GM12878 (cell line): ENCODE measurements around the gene THEM4. TPM values are rescaled to one million over a fixed set of nuclear protein-coding genes. Genes with fewer than 3 reads are reported as not detected.

Source experiments
- ATAC-seq: fragments of 200-7000 bp; cut with Tn5 transposase; 3 replicates; pipeline ENCODE4 v1.9.1; 2020; ENCODE audit warnings: mild to moderate bottlenecking, moderate library complexity
- BruUV-seq: library from RNA; stranded (reverse); fragments of 400-500 nt; replicated peaks from 2 replicates; lab custom pipeline; 2021; lab: Mats Ljungman, UMichigan
- CTCF ChIA-PET: fragments of 300-600 bp; sonication (Branson Sonifier 250); formaldehyde crosslinking; extraction: SDS; loops from one replicate; lab custom pipeline; 2021; ENCODE audit warnings: inconsistent platforms; lab: Yijun Ruan, JAX
- POLR2A ChIA-PET: fragments of 350-600 bp; formaldehyde crosslinking; extraction: SDS; loops from one replicate; lab custom pipeline; 2021; ENCODE audit warnings: inconsistent platforms; lab: Charles Lee
- RAD21 ChIA-PET: fragments of 300-600 bp; sonication (Branson Sonifier 250); formaldehyde crosslinking; loops from one replicate; lab custom pipeline; 2023; ENCODE audit warnings: antibody characterized with exemption; ENCODE audit not compliant: unreplicated experiment; lab: Charles Lee
- SMC1A ChIA-PET: fragments of 300-600 bp; sonication (Branson Sonifier 250); formaldehyde crosslinking; loops from one replicate; lab custom pipeline; 2023; ENCODE audit not compliant: unreplicated experiment, uncharacterized antibody; lab: Charles Lee
- DNase-seq: peaks from one replicate; pipeline ENCODE4 v3.0.0-alpha.2; 2011; ENCODE audit warnings: low read depth, low spot score
- FAIRE-seq: peaks from 3 replicates; lab custom pipeline; 2011; peaks lifted over from hg19 to GRCh38; lab: Jason Lieb, UNC
- H2AFZ ChIP-seq: 2 replicates; pipeline ENCODE4 v1.6.0; 2011; ENCODE audit warnings: low read depth, low read length, control low read depth; ENCODE audit not compliant: control insufficient read depth
- H3K27ac ChIP-seq: 2 replicates; pipeline ENCODE4 v1.5.1; 2011; ENCODE audit warnings: control low read depth; ENCODE audit not compliant: control insufficient read depth, insufficient read depth
- H3K27me3 ChIP-seq, 2 experiments: replicated peaks in 1 of 2; 2 replicates each; pipeline versions ENCODE4 v1.6.0 to v1.6.1; 2011; ENCODE audit warnings: low read length in 1 of 2; ENCODE audit not compliant: control insufficient read depth in 2 of 2, insufficient read depth in 2 of 2
- H3K36me3 ChIP-seq, 2 experiments: 2 replicates each; pipeline ENCODE4 v1.5.1; 2011; ENCODE audit warnings: low read length in 1 of 2; ENCODE audit not compliant: control insufficient read depth in 2 of 2, insufficient read depth in 2 of 2
- H3K4me1 ChIP-seq: 2 replicates; pipeline ENCODE4 v1.6.1; 2011; ENCODE audit warnings: mild to moderate bottlenecking, low read length, moderate library complexity, mixed read lengths; ENCODE audit not compliant: control insufficient read depth, insufficient read depth
- H3K4me2 ChIP-seq: 2 replicates; pipeline ENCODE4 v1.6.0; 2011; ENCODE audit warnings: control low read depth; ENCODE audit not compliant: control insufficient read depth, insufficient read depth
- H3K4me3 ChIP-seq: fragments of 200-600 bp; sonication (generic); 2 replicates; pipeline ENCODE4 v1.5.1; 2016
- H3K79me2 ChIP-seq: 2 replicates; pipeline ENCODE4 v1.6.0; 2011; ENCODE audit warnings: low read length; ENCODE audit not compliant: control insufficient read depth, insufficient read depth
- H3K9ac ChIP-seq: 2 replicates; pipeline ENCODE4 v1.8.0; 2011; ENCODE audit warnings: low read length, control low read depth, mixed read lengths; ENCODE audit not compliant: control insufficient read depth, insufficient read depth
- H3K9me3 ChIP-seq: replicated peaks from 3 replicates; pipeline ENCODE4 v1.5.1; 2011; ENCODE audit warnings: mild to moderate bottlenecking, low read length; ENCODE audit not compliant: control insufficient read depth, insufficient read depth
- H4K20me1 ChIP-seq: 2 replicates; pipeline ENCODE4 v1.6.0; 2011; ENCODE audit not compliant: control insufficient read depth, insufficient read depth
- BCLAF1 ChIP-seq: fragments of 450-650 bp; IDR thresholded peaks from 2 replicates; pipeline ENCODE4 v1.6.1; 2017; ENCODE audit warnings: antibody characterized with exemption, mild to moderate bottlenecking, moderate library complexity
- DPF2 ChIP-seq: fragments of 450-650 bp; IDR thresholded peaks from 2 replicates; pipeline ENCODE4 v1.6.1; 2017; ENCODE audit warnings: mild to moderate bottlenecking
- ESRRA ChIP-seq: IDR thresholded peaks from 2 replicates; pipeline ENCODE4 v1.6.1; 2012; ENCODE audit warnings: mild to moderate bottlenecking, low read length, improper control_type of control experiment
- HCFC1 ChIP-seq: fragments of 150-350 bp; IDR thresholded peaks from 2 replicates; pipeline ENCODE4 v1.6.1; 2014; ENCODE audit warnings: low read length
- IKZF1 ChIP-seq: fragments of 450-650 bp; conservative IDR thresholded peaks from 2 replicates; pipeline ENCODE4 v1.6.1; 2017; ENCODE audit warnings: antibody characterized with exemption, mild to moderate bottlenecking
- LARP7 ChIP-seq: fragments of 450-650 bp; IDR thresholded peaks from 2 replicates; pipeline ENCODE4 v1.6.1; 2017; ENCODE audit warnings: mild to moderate bottlenecking
- MTA3 ChIP-seq: IDR thresholded peaks from 2 replicates; pipeline ENCODE4 v1.6.1; 2012; ENCODE audit warnings: low read length, inconsistent platforms, borderline replicate concordance
- NKRF ChIP-seq: fragments of 450-650 bp; conservative IDR thresholded peaks from 2 replicates; pipeline ENCODE4 v1.6.1; 2017; ENCODE audit warnings: mild to moderate bottlenecking, moderate library complexity
- NR2F1 ChIP-seq: fragments of 450-650 bp; conservative IDR thresholded peaks from 2 replicates; pipeline ENCODE4 v1.6.1; 2017; ENCODE audit warnings: mild to moderate bottlenecking
- SUZ12 ChIP-seq: fragments of 200-600 bp; sonication (generic); IDR thresholded peaks from one replicate; pipeline ENCODE4 v1.6.1; 2018; ENCODE audit warnings: antibody characterized with exemption, mild to moderate bottlenecking; ENCODE audit not compliant: unreplicated experiment
- TCF3 ChIP-seq: IDR thresholded peaks from 2 replicates; pipeline ENCODE4 v1.6.1; 2012; ENCODE audit warnings: low read depth, mild to moderate bottlenecking, low read length, borderline replicate concordance; ENCODE audit not compliant: insufficient read depth
- ZNF687 ChIP-seq: fragments of 450-650 bp; IDR thresholded peaks from 2 replicates; pipeline ENCODE4 v1.6.1; 2017; ENCODE audit warnings: mild to moderate bottlenecking, moderate library complexity
- WGBS: methylation state at CpG from one replicate; pipeline ENCODE4 v1.1.6; 2016; ENCODE audit warnings: low lambda C conversion rate; ENCODE audit not compliant: insufficient replicate concordance, insufficient coverage; ENCODE audit errors: missing lambda C conversion rate; 5-methylcytosine and 5-hydroxymethylcytosine counted together
- in situ Hi-C: fragments of 300-500 bp; cut with MboI; formaldehyde crosslinking; loops from 9 replicates; pipeline ENCODE4 v1.14.3; 2018; ENCODE audit warnings: mixed read lengths
- intact Hi-C: fragments of 100-400 bp; cut with micrococcal nuclease; formaldehyde crosslinking; loops from one replicate; pipeline ENCODE4 v1.14.2; 2022; ENCODE audit not compliant: unreplicated experiment
- polyA plus RNA-seq, 11 experiments: library from polyadenylated mRNA; depleted of rRNA in 4 of 11; unstranded in 6 of 11; stranded (reverse) in 5 of 11; fragments of >200 nt; fragmentation: Nextera tagmentation in 4 of 11; fragmentation: Illumina TruSeq in 1 of 11; extraction: Ambion mirVana in 4 of 11; extraction: Trizol in 1 of 11; gene quantifications; 1 replicate in 1 of 11; 2 replicates in 10 of 11; pipeline versions ENCODE4 v1.2.1 to v1.2.3, GENCODE V29; 2011 to 2016; ENCODE audit warnings: inconsistent platforms in 2 of 11, missing spikeins in 2 of 11, low read depth in 1 of 11
- total RNA-seq, 4 experiments: library from RNA; depleted of rRNA in 3 of 4; stranded (reverse); fragments of >200 nt in 3 of 4; fragmentation: Illumina TruSeq in 1 of 4; extraction: Trizol in 1 of 4; gene quantifications; 2 replicates each; pipeline versions ENCODE4 v1.2.1 to v1.2.3, GENCODE V29; 2013 to 2021

THEM4 gene
- total and polyA plus RNA-seq, 10 of the 15 experiments (the other 5 are each of a cell fraction or from before 2014, with no cell fraction given), result 3.4 to 30.8 (median 17.9) TPM

- ChIA-PET RAD21 (interaction anchor here (1.0 to 1.2 kb wide), 2 partner anchors 8 to 20 kb away, joined by 3 to 4 read pairs; no protein-coding TSS in a partner anchor), CTCF (interaction anchor here (0.7 to 1.4 kb wide), 4 partner anchors 7 to 649 kb away, joined by 3 read pairs; partner anchors contain the start of gene VPS72), POLR2A (interaction anchor here (0.6 to 1.9 kb wide), 3 partner anchors 71 to 490 kb away, joined by 3 to 6 read pairs (median 6); partner anchors contain the start of genes RIIAD1 and THEM4), SMC1A (interaction anchor here (1.2 to 2.1 kb wide), 2 partner anchors 44 to 394 kb away, joined by 3 to 8 read pairs; no protein-coding TSS in a partner anchor)
- peak overlapping the region; percentile 42 for H3K4me3 ChIP-seq
- peak overlapping the region; percentile 46 for H2AFZ ChIP-seq
- no peaks in the 10 kb centered on the region for H3K36me3 ChIP-seq
- intact Hi-C loops, result loop anchor here (5.0 to 10.0 kb wide), 2 partner anchors 124 to 146 kb away; partner anchors contain the start of gene CELF3
- peak; percentile 17 for ATAC-seq
- no peak for DNase-seq
- peak overlapping the region; percentile 80 for H3K4me2 ChIP-seq
- peaks cover 10% of the 10 kb centered on the region; the same call in 1 of the 2 replicates for H3K4me1 ChIP-seq
- FAIRE-seq, result no peak
- peaks cover 5% of the 10 kb centered on the region; the same call in 1 of the 2 replicates for H4K20me1 ChIP-seq
- H3K27me3 ChIP-seq, result peaks cover 0 to 8% of the 10 kb centered on the region in 2 experiments
- in situ Hi-C loops, result loop anchor here (5.0 to 10.0 kb wide), 3 partner anchors 246 to 544 kb away; no protein-coding TSS in a partner anchor
- H3K9ac ChIP-seq, result peak overlapping the region; percentile 6; the same call in 1 of the 2 replicates
- no peak overlapping the region for H3K27ac ChIP-seq
- WGBS, result 4% methylated on average over 88 of the region's 117 CpGs
- no peaks in the 10 kb centered on the region for H3K79me2 ChIP-seq
- H3K9me3 ChIP-seq, result no peaks in the 10 kb centered on the region
- no TSS peak for BruUV-seq
- peak; percentile 46; the same call in 1 of the 2 replicates for TF ChIP-seq NR2F1
- no peak for TF ChIP-seq HCFC1
- TF ChIP-seq NKRF, result 0 out of 2 replicates have a peak, but pooled peaks have one; percentile 51
- TF ChIP-seq IKZF1, result peak; percentile 93
- TF ChIP-seq TCF3, result peak; percentile 65; the same call in 1 of the 2 replicates
- TF ChIP-seq SUZ12, result peak; percentile 76
- peak; percentile 89 for TF ChIP-seq DPF2
- no peak for TF ChIP-seq ESRRA
- TF ChIP-seq BCLAF1, result 0 out of 2 replicates have a peak, but pooled peaks have one; percentile 27
- TF ChIP-seq MTA3, result no peak
- TF ChIP-seq ZNF687, result peak; percentile 88
- TF ChIP-seq LARP7, result peak; percentile 56
Measured at GRCh38 chr1:151838222-151839081, 70.9 kb downstream of the THEM4 start.
